Breast epithelium (tissue), 4 donors: ENCODE measurements around the gene CALY. TPM values are rescaled to one million over a fixed set of nuclear protein-coding genes. Genes with fewer than 3 reads are reported as not detected.
A peak's percentile ranks its signal among the peaks of the same experiment; 100 is the strongest.

Source experiments
- DNase-seq, 2 donors: peaks; one replicate each; pipeline ENCODE4 v3.0.0-alpha.2; 2019; ENCODE audit warnings: low spot score in 2 of 2
- H3K27ac ChIP-seq, 2 donors: fragments of 200-600 bp; sonication (generic) in 1 of 2; one replicate each; pipeline ENCODE4 v1.5.1; 2016 to 2019; ENCODE audit warnings: mild to moderate bottlenecking in 1 of 2
- H3K27me3 ChIP-seq, 2 donors: fragments of 200-600 bp; sonication (generic) in 1 of 2; one replicate each; pipeline versions ENCODE4 v1.5.1 to v1.6.0; 2017 to 2019; ENCODE audit warnings: control low read depth in 1 of 2, mild to moderate bottlenecking in 1 of 2
- H3K36me3 ChIP-seq: fragments of 200-600 bp; one replicate; pipeline ENCODE4 v1.5.1; 2019
- H3K4me1 ChIP-seq, 2 donors: fragments of 200-600 bp; sonication (generic); one replicate each; pipeline ENCODE4 v1.5.1; 2016 to 2019; ENCODE audit warnings: control low read depth in 1 of 2
- H3K4me3 ChIP-seq, 3 donors: fragments of 200-600 bp; sonication (generic); 1 replicate in 2 of 3; 2 replicates in 1 of 3; pipeline ENCODE4 v1.5.1; 2016 to 2019; ENCODE audit warnings: mild to moderate bottlenecking in 3 of 3, moderate library complexity in 2 of 3
- H3K9me3 ChIP-seq, 2 donors: fragments of 200-600 bp; sonication (generic) in 1 of 2; one replicate each; pipeline ENCODE4 v1.5.1; 2016 to 2019; ENCODE audit warnings: control low read depth in 1 of 2
- POLR2A ChIP-seq: fragments of 450-650 bp; IDR thresholded peaks from one replicate; pipeline ENCODE4 v1.6.1; 2016; ENCODE audit warnings: antibody characterized with exemption, mild to moderate bottlenecking, moderate library complexity
- POLR2AphosphoS5 ChIP-seq, 3 donors: sonication (generic); formaldehyde crosslinking; IDR thresholded peaks; one replicate each; pipeline ENCODE4 v1.6.1; 2017; ENCODE audit warnings: antibody characterized with exemption in 3 of 3
- intact Hi-C: fragments of 100-400 bp; cut with DNase I; formaldehyde crosslinking; loops from one replicate; pipeline ENCODE4 v1.15.1; 2023; ENCODE audit warnings: low total_unique reads
- total RNA-seq, 3 donors: library from RNA; depleted of rRNA; stranded (reverse); fragments of >200 nt; gene quantifications; one replicate each; pipeline ENCODE4 v1.1.0, GENCODE V29; 2016
- TF ChIP-seq, protein P1 (sequence below), 3 donors: fragments of 450-650 bp; IDR thresholded peaks; one replicate each; pipeline ENCODE4 v1.5.1; 2016 to 2017; ENCODE audit warnings: antibody characterized with exemption in 3 of 3, mild to moderate bottlenecking in 3 of 3, moderate library complexity in 3 of 3

The CALY gene
- total RNA-seq, 3 donors from 2014 or later, result 0.66 TPM; not detected in 2

DNA sequence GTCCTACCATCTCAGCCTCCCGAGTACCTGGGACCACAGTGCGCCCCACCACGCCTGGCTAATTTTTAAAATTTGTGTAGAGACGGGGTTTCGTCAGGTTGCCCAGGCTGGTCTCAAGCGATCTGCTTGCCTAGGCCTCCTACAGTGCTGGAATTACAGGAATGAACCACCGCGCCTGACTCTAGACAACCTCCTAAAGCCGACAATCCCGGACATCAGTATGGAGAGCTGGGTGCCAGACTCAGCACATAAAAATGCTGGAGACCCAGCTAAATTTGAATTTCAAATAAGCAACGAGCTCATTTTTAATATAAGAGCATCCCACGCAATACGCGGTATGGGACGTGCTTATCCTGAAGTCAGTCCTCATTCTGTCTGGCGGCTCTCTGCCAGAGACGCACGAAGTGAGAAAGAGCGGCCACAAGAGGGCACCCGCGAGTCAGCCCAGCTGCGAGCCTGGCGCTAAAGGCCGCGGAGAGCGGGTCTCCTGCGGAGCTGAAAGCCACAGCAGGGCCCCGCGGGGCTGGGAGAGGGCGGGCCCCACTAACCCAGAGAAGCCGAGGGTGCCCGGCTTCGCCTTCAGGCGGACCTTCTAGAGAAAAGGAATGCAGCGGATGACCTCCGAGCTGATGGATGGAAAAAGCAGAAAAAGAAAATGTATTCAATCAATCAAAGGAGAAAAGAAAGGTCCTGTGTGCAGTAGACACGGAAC is 7.0 kb downstream of the CALY start:
- intact Hi-C loops, result no loop called here
- peak overlapping the region in 2 of 3 donors; percentile 42 to 56 for H3K4me3 ChIP-seq
- peaks cover 6 to 68% of the 10 kb centered on the region in 2 donors for H3K27me3 ChIP-seq
- H3K4me1 ChIP-seq, result peaks cover 0 to 5% of the 10 kb centered on the region in 2 donors
- no peak overlapping the region for H3K27ac ChIP-seq
- peak; percentile 65 to 82 for DNase-seq
- H3K36me3 ChIP-seq, result no peaks in the 10 kb centered on the region
- no peaks in the 10 kb centered on the region for H3K9me3 ChIP-seq
- TF ChIP-seq, protein P1, sequence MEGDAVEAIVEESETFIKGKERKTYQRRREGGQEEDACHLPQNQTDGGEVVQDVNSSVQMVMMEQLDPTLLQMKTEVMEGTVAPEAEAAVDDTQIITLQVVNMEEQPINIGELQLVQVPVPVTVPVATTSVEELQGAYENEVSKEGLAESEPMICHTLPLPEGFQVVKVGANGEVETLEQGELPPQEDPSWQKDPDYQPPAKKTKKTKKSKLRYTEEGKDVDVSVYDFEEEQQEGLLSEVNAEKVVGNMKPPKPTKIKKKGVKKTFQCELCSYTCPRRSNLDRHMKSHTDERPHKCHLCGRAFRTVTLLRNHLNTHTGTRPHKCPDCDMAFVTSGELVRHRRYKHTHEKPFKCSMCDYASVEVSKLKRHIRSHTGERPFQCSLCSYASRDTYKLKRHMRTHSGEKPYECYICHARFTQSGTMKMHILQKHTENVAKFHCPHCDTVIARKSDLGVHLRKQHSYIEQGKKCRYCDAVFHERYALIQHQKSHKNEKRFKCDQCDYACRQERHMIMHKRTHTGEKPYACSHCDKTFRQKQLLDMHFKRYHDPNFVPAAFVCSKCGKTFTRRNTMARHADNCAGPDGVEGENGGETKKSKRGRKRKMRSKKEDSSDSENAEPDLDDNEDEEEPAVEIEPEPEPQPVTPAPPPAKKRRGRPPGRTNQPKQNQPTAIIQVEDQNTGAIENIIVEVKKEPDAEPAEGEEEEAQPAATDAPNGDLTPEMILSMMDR (IDR thresholded peaks at IDR 0.05), result peak; percentile 41 to 82 (median 76)
- no peak for TF ChIP-seq POLR2AphosphoS5 (IDR thresholded peaks at IDR 0.05)

DNA sequence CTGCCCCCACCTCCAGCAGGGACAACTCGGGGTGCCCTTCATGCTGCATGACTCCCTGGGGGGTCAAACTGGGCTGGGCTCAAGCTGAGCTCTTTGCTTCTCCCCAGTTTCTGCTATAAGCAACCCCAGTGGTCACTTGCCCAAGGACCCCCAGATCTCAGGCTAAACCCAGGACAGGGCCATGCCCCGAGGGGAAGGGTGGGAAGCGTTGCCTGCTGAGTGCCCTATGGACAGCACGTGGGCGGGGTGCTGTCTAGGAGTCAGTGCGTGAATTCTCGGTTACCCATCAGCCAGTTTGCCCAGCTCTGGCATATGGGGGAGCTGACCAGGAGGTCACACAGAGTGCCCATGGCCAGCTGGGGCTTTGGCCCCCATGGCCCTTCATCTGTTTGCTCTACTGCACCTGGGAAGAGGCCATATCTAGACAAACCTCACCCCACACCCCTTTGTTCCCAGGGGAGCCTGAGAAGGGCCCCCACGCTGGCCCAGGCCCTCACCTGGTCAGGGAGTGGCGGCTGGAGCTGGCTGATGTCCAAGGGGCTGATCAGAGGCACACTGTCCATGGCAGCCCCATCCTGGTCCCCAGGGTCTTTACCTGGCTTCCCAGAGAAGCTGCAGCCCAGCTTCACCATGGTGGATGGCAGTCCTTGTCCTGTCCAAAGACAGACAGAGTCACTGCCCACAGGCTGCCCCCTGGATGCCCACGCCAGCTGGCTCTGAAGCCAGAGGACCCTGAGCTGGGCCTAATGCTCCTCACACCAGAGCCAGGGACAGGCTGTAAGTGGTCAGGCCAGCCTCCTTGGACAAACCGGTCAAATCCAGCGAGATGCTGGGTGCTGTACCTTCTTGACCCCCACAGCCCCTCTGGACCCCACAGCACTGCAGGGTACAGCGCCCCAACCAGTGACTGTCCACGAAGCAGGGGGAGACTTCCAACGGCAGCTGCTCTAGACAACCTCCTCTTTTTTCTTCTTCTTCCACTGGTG is 8.0 kb downstream of the CALY start:
- intact Hi-C loops, result no loop called here
- Histone ChIP-seq H3K4me3 (no peak overlapping the region), H3K27ac (no peak overlapping the region), H3K36me3 (no peaks in the 10 kb centered on the region), H3K9me3 (no peaks in the 10 kb centered on the region), H3K27me3 (peaks cover 6 to 66% of the 10 kb centered on the region in 2 donors), H3K4me1 (peaks cover 0 to 5% of the 10 kb centered on the region in 2 donors)
- TF ChIP-seq POLR2AphosphoS5 (IDR thresholded peaks at IDR 0.05) (no peak), POLR2A (no peak)
- TF ChIP-seq, protein P1 (IDR thresholded peaks at IDR 0.05), result no peak
- DNase-seq, result no peak

DNA sequence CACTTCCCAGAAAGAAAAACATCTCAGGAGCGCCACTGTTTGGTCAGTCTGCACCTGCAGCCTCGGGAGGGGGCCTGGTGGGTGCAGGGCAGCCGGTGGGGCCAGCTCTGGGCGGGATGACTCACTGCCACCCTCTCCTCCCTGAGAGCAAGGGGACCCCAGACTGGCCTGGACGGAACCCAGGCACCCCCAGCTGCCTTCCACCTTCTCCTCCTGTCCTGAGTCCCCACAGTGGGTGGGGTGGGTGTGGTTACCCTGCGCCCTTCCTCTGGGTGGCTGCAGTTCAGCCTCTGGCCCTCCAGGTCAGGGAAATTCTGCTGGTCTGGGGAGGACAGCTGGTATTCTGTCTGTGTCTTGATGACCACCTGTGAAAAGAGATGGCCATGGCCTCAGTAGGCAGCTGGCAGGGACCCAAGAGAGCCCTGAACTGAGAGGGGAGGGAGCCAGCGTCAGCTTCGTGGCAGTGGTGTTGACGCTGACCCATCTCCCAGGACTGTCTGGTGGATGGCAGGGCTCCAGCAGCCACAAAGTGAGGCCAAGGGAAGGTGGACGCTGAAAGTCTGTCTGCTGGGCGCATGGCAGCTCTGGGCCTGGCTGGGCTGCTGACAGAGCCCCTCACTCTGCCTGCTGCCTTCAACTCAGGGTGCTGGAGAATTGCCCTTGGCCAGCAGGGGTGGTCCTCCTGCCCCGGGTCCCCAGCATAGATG is 8.9 kb downstream of the CALY start:
- Histone ChIP-seq H3K4me1 (peaks cover 0 to 5% of the 10 kb centered on the region in 2 donors), H3K27me3 (peaks cover 6 to 64% of the 10 kb centered on the region in 2 donors), H3K4me3 (no peak overlapping the region), H3K27ac (no peak overlapping the region), H3K36me3 (no peaks in the 10 kb centered on the region), H3K9me3 (no peaks in the 10 kb centered on the region)
- TF ChIP-seq, protein P1 (IDR thresholded peaks at IDR 0.05), result no peak
- no peak for TF ChIP-seq POLR2A
- no peak for TF ChIP-seq POLR2AphosphoS5 (IDR thresholded peaks at IDR 0.05)
- intact Hi-C loops, result no loop called here
- no peak for DNase-seq

DNA sequence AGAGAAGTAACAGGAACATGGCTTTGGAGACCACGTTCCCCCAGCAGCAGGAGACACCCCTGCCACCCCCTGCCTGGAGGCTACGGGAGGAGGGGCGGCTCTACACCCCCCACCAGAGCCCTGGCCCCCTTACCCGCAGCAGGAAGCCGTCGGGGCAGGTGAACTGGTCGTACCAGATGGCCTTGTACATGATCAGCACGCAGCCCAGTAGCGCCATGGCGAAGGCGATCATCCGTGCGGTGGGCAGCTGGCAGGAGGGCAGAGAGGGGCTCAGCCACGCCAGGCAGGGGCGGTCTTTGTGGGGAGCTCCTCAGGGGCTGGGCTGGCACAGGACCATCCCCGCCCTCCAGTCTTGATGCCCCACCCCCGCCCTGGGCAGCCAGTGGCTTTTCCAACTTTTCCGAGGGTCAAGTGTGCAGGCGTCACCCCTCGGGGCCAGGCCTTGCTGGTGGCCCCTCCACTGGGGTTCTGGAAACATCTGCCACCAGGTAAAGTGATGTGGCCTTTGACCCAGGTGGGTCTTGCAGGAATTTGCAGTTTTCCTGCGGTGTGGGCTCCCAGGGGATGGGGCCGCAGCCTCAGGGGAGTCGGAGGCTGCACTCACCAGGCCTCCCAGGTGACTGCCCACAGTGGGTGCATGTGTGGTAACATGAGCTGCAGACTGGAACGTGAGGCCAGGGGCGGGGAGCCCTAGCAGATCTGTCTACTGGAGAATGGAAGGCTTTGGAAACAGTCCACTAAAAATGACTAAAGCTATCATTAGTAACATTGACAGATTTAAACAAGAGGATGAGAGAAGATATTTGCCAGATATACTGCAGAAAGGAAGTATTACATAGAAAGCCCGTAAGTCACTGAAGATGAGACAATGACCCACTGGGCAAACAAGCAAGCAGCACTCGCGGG is 9.7 kb downstream of the CALY start:
- TF ChIP-seq POLR2AphosphoS5 (IDR thresholded peaks at IDR 0.05), result no peak
- TF ChIP-seq POLR2A, result no peak
- TF ChIP-seq, protein P1 (IDR thresholded peaks at IDR 0.05), result no peak
- Histone ChIP-seq H3K4me3 (no peak overlapping the region), H3K36me3 (no peaks in the 10 kb centered on the region), H3K4me1 (peaks cover 0 to 5% of the 10 kb centered on the region in 2 donors), H3K27ac (no peak overlapping the region), H3K9me3 (no peaks in the 10 kb centered on the region), H3K27me3 (peaks cover 6 to 56% of the 10 kb centered on the region in 2 donors)
- intact Hi-C loops, result no loop called here
- DNase-seq, result no peak
